ENCODE results near the gene NMRAL1. TPM values are rescaled to one million over a fixed set of nuclear protein-coding genes. Genes with fewer than 3 reads are reported as not detected.

The NMRAL1 gene
- total RNA-seq, 1 experiment from 2014 or later: 176 TPM

DNA sequence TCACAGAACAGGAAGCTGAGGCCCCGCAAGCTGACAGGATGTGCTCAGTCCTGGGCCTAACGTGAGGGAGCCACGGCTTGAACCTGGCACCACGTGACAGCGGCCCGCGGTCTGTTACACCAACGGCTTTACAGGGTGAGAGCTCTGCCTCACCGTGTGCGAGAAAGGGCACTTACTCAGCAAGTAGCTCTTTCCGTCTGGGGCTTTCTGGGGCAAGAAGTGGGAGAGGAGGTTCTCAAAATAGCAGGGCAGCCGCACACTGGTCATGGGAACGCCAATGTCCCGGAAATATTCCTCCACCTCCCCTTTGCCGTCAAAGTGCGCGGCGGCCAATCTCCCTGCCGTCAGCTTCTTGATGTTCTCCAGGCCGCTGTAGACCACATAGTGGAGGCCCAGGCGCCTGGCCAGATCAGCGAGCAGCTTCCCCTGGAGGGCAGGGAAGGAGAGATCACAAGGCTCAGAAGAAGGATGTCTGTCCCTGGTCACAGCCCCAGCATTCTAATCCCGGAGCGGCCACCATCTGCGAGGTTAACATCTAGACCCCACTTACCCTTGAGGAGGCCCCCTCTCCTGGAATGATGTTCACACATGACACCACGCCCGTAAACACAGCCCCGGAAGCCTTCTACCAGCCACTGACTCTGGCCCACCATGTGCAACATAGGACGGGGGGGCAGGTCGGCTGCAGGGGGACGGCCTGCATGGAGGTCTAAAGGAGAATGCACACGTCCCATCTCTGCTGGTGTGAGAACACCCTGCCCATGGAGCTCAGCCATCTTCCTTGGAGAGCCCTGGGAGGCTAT lies 8.2 kb downstream of the NMRAL1 start:
- DNase-seq (ENCODE audit: low spot score): no peak

DNA sequence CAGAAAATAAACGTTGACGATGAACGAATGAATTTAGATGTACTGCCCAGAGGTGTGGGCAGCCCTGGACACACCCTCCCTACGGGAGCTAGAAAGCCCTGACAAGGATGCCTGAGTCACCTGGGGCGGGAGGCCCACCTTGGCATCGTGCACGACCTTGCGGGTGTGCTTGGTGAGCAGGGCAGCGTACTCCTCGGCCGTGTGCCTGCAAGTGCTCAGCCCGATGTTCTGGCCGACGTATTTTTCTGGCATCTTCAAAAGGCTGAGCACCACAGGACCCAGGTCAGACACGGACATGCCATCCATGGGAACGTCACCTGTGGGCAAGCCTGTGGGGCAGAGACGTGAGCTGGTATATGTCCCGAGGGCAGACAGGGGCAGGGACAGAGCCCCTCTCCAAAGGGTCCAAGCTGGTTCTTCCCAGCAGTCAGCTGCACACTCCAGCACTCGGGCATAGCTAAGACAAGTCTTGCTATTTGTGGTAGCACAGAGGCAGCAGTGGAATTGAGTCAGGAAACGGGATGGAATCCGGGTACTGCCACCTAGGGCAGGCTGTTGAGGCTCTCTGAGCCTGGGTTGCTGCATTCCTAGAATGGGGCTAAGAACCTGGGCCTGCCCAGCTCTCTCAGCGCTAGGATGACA lies 10.8 kb downstream of the NMRAL1 start:
- no peak for DNase-seq (ENCODE audit: low spot score)

DNA sequence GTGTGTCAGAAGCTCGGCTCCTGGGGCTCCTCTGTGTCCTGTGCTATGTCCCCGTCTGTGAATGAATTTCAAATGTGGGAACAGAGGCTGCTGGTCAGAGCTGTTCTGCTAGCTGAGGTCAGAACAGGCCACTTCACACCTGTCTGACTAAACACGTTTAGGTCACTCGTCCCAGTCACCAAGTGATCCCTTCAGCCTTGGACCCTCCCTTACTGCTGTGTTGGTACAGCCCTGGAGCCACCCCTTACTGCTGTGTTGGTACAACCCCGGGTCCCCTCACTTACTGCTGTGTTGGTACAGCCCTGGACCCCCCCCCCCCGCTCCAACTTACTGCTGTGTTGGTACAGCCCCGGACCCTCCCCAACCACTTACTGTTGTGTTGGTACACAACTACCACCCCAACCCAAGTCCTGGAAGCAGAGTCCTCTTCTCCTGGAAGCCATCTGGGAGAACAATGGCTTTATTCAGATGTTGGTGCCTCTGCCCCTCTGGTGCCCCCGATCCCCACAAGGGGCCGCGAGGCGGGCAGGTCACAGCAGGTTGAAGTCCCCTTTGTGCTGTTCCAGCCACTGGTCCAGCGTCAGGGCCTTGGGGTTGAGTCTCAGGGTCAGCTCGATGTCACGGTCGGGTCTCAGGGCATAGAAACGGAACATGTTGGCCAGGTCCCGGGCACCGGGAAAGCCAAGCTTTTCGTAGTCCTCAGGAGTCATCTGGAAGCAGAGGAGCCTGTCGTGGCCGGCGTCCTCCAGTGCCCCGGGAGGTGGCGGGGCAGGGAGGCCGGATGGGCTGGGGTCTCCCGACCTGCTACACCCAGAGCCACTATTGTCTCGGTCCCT lies 13.0 kb downstream of the NMRAL1 start:
- DNase-seq (ENCODE audit: low spot score): no peak

DNA sequence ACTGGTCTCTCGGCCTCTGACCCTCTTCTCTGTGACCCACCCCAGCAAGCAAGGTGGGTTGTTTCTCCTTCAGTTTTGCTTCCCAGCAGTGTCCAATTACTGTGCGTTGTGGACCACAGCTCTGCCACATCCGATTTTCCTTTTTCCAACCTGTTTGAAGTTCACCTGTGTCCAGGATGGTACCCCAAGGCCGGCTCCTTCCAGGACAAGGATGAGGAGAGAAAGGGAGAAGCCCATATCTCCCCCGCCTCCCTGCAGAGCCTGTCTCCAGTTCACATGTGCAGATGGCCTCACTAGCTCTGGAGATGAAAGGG lies 13.5 kb downstream of the NMRAL1 start:
- DNase-seq (ENCODE audit: low spot score): no peak

DNA sequence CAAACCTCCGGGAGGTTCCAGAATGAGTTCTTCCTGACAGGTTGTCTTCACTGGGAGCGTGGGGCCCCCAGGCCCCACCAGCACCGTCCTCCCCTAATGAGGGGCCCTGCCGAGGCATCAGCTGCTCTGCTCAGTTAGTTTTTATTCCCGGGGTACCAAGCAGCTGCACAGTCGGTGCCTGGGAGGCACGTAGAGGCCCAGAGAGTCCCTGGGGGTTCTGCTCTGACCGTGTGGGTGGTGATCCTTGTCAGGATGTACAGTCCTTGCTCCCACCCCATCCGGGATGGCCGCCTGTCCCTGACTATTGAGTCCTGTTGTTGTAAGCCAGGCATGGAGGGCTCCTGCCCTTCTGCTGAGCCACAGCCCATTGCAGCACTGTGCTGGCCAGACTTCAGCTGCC lies 18.5 kb downstream of the NMRAL1 start:
- no peak for DNase-seq (ENCODE audit: low spot score)

DNA sequence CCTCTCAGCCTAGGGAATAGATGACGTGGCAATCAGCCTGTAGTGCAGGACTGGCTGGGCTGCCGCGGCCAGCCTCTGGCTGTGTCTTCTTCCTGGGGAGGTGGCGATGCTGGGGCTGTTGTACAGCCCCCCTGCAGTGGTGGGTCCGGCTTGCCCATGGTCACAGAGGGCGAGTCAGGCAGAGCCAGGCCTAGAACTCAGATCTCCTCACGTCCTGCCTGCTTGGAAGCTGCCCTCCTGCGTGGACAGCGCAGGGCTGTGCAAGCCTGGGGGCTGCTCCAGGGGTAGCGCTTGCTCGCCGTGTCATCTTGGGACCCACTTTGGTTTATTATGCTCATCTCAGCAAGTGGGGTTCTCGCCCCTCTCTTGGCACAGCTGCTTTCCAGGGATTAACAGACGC lies 19.3 kb downstream of the NMRAL1 start:
- no peak for DNase-seq (ENCODE audit: low spot score)

DNA sequence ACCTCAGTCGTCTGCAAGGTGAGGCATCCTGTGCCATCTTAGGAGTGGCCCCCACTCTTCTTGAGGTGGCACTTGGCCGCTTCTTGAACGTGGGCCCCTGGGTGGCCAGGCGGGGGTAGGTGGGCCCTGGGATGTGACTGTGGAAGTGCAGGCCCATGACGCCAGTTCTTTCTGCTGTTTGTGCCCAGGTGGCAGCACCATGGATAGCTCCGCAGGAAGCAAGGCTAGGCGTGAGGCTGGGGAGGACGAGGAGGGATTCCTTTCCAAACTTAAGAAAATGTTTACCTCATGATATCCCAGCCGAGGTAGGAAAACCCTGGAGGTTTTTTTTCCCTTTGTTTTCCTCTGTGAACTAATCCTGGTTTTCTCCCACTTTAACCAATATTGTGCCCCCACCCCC lies 19.8 kb downstream of the NMRAL1 start:
- DNase-seq (ENCODE audit: low spot score): no peak

DNA sequence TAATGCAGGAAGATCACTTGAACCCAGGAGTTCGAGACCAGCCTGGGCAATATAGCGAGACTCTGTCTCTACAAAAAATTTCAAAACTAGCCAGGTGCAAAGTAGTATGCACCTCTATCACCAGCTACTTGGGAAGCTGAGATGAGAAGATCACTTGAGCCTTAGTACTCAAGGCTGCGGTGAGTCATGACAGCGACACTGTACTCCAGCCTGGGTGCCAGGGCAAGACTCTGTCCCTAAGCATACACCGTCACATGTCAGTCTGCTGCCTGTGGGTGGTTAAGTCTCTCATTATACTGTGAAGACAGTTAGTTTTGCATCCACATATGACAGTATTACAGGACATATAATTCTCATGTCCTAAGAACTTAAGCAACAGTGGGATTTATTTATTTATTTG lies 21.8 kb downstream of the NMRAL1 start:
- no peak for DNase-seq (ENCODE audit: low spot score)

DNA sequence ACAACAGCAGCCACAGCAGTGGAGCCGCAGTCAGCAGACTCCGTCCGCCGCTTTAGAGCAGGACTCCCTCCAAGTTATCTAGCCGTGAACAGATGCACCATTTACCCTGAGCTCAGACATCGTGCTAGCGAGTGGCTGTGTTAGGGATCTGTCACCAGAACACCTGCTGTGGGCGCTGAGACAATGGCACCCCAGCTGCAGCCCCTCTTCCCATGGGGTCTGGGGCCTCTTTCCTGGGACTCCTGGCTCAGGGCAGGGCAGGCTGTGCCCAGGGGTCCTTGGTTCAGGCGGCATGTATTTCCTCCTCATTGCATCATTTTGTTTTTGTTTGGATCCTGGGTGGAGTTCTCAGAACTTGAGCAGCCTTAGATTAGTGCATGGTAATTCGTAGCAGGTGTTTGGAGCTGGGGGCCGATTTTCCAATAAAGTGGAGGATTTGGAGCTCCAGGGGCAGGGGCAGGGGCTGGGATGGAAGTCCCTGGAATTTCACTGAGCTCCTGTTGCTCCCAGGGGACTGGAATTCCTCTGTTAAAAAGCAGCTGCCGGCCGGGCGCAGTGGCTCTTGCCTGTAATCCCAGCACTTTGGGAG lies 23.4 kb downstream of the NMRAL1 start:
- no peak for DNase-seq (ENCODE audit: low spot score)

DNA sequence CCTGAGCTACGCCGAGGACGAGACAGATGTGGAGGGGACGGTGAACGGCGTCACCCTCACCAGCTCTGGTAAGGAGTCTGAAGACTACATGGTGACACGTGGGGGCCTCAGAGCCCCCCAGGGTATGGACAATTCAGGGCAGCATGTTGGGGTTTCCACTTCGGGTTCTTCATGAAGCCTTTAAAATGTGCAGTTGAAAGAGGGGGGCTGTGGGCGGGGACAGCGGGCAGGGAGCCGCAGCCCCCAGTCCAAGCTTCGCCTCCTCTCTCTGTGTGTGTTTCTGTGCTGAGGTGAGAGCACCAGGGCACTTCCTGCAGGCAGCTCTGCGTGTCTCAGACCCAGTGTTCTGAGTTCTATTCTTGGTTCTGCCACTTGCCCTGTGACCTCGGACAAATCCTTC lies 24.0 kb downstream of the NMRAL1 start:
- DNase-seq (ENCODE audit: low spot score): no peak

DNA sequence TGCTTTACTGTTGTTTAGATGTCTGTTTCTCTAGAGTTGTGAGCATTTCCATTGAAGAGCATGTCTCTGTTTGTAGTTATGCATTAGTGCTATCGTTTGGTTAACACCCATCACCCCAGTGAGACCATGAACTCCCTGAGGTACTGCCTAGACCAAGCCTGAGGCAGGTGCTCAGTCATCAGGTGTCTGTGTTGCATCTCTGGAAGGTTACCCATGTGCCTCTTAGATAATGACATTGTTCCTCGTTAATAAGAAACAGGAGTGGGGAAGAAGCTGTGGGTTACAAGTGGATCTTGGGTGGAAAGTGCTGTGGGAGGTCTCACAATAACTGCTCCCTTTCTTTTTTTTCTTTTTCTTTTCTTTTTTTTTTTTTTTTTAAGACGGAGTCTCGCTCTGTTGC lies 30.4 kb downstream of the NMRAL1 start:
- no peak for DNase-seq (ENCODE audit: low spot score)

DNA sequence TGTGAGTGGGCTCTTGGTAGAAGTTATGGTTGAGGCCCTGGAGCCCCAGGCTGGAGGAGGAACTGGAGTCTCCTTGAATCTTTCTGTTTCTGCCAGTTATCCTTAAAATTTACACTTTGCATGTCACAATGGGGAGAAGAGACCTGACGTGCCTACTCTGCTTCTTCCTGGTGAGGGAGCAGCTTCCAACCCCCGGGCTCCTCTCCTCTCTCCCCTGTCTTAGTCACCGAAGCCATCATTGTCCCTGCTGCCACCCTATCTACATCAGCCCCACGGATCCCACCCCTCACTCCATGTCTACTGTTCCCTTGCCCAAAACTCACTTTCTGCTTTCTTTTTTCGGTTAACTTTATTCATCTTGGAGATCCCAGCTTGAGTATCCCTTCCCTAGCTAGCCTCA lies 31.2 kb downstream of the NMRAL1 start:
- DNase-seq (ENCODE audit: low spot score): no peak

DNA sequence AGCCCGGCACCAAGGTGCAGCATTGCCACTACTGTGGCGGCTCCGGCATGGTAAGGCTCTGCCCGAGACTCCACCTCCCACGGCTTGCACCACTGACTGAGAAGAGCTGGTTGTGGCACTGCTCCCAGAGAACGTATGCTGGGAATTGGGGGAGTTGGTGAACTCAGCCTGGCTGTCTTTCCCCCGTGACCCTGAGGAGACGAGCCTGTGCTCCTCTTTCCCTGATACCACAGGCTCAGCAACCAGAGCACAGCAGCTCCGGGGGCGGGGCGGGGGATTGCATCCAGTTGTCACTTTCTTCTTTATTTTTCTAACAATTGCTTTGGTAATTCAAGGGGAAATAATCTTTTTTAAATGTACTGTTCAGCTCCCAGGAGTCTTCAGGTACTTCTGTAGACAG lies 32.1 kb downstream of the NMRAL1 start:
- DNase-seq (ENCODE audit: low spot score): no peak

DNA sequence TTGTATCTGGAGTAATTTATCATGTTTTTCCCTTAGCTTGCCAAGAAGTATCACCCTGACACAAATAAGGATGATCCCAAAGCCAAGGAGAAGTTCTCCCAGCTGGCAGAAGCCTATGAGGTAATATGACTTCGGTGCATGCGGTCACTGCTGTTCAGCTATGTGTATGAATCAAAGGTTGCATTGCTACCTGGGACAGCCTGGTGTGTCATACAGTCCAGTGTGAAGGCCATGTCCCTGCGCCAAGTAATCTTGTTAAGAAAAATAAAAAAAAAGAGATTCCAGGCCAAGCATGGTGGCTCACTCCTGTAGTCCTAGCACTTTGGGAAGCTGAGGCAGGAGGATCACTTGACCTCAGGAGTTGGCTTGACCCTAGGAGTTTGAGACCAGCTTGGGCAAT lies 37.1 kb downstream of the NMRAL1 start:
- DNase-seq (ENCODE audit: low spot score): no peak

DNA sequence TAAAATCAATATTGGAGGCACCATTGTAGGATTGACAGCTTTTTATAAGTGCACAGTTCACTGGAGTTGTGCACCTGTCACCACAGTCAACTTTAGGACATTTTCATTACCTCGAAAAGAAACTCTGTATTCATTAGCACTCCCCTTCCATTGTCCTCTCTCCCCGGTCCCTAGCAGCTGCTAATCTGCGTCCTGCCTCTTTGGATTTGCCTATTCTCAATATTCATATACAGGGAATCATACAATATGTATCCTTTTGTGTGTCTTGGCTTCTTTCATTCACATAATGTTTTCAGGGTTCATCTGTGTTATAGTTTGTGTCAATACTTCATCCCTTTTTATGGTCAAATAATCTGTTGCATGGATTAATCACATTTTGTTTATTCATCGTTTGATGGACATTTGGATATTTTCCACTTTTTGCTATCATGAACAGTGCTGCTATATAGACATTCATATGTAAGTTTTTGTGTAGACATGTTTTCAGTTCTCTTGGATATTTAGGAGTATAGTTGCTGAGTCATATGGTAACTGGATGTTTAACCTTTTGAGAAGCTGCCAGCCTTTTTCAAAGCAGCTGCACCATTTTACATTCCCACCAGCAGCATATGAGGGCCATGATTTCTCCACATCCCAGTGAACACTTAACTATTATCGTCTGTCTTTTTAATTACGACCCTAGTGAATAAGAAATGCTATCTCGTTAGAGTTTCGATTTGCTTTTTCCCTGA lies 38.9 kb downstream of the NMRAL1 start:
- peak; percentile 25 for DNase-seq (ENCODE audit: low spot score)

DNA sequence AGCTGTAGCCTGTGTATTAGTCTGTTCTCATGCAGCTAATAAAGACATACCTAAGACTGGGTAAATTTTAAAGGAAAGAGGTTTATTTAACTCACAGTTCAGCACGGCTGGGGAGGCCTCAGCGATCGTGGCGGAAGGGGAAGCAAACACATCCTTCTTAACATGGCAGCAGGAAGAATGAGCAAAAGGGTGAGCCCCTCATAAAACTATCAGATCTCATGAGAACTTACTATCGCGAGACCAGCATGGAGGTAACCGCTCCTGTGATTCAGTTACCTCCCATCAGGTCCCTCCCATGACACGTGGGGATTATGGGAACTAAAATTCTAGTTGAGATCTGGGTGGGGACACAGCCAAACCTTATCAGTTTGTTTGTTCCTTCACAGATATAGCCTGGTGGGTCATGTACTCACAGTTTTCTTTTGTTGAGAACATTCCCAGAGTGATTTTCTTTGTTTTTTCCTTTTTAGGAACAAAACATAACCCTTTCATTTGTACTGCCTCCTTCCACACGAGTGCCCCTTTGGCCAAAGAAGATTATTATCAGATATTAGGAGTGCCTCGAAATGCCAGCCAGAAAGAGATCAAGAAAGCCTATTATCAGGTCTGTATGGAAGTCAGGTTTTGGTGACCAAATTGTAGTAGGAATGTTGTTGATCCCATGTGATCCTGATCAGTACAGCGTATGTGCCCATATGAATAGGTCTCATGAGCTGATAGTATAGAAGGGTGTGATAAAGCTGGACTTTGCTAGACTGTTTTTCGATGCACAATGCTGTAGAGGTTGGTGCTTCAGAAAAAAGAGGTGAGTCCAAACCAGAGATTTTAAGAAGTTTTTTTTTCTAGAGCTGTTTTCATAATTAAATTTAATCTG lies 40.3 kb downstream of the NMRAL1 start:
- DNase-seq (ENCODE audit: low spot score): no peak

DNA sequence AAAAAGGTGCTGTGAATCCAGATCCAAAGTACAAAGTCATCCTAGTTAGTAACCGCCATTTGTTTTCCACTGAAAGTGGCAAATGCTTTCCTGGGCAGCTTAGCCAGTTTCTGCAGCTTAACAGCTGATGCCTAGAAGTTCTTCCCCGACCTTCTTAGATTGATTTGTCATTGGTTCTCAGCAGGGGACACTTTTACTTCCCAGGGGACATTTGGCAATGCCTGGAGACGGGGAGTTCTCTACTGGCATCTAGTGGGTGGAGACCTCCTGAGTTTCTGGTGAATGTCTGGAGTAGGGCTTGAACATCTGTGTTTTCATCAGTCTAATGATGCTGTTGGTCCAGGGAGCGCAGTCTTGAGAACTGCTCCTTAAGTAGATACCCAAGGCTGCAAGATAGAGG lies 41.2 kb downstream of the NMRAL1 start:
- DNase-seq (ENCODE audit: low spot score): no peak

DNA sequence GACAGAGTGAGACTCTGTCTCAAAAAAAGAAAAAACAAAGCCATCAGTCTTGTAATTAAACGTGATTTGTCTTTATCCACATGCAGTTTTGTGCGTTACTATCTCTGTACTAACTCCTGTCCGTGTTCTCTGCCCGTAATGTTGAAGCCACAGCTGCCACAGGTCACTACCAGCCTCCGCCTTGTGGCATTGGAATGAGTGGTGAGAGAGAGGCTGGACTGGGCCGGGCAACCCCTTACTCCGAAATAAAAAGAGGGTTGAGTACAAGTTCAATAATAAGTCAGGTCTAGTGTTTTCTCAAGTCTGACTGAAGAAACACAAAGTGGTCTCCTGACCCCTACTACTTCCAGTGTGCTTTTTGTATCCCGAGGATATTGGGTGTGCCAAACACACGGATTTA lies 43.4 kb downstream of the NMRAL1 start:
- no peak for DNase-seq (ENCODE audit: low spot score)

DNA sequence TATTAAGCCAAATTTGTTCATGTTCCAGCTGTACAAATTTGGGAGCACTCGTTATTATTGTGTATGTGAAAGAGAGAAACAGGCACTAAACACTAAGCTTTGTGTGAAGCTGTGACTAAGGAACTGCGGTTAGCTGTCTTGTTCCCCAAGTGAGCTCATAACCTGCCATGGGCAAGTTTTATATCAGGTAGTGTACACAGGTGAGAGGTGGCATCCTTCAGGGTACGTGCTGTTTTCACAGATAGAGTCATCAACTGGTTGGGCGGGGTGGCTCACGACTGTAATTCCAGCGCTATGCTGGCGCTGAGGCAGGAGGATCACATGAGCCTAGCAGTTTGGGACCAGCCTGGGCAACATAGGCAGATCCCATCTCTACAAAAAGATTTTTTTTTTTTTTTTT lies 45.9 kb downstream of the NMRAL1 start:
- no peak for DNase-seq (ENCODE audit: low spot score)

DNA sequence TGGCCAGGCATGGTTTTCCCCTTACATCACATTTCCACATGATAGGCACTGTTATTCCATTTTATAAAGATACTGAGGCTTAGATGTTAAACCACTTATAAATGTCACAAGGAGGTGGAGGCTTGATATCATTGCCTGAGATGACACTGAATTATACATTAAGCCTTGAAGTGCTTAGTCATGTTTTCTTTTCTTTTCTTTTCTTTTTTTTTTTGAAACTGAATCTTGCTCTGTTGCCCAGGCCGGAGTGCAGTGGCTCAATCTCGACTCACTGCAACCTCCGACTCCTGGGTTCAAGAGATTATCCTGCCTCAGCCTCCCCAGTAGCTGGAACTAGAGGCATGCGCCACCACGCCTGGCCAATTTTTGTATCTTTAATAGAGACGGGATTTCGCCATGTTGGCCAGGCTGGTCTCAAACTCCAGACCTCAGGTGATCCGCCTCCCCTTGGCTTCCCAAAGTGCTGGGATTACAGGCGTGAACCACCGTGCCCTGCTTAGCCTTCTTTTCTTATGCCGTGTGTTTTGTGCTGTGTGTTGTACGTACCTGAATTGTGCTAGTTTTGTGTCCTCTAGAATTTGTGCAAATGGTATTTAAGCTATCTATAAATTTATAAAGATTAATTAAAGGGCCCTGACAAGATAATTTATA lies 47.6 kb downstream of the NMRAL1 start:
- DNase-seq (ENCODE audit: low spot score): no peak

All from A172 (cell line).